Measurements from ENCODE around the gene PIEZO2. TPM values are rescaled to one million over a fixed set of nuclear protein-coding genes. Genes with fewer than 3 reads are reported as not detected.
A peak's percentile ranks its signal among the peaks of the same experiment; 100 is the strongest.
"Not testable (repeated sequence)": the region's sequence is repeated elsewhere in the genome, so short reads cannot be mapped to it uniquely, and the experiment has no call there.

Gene PIEZO2
- polyA plus RNA-seq, 1 donor (not counting 4 experiments of a cell fraction or from before 2014, with no cell fraction given), result not detected

GRCh38 chr18:10637858-10638538, 511.4 kb downstream of the PIEZO2 start:
- H3K9me1 ChIP-seq (ENCODE audit: control insufficient read depth, extremely low read depth, insufficient read depth, low read length); H3K27me3 ChIP-seq (ENCODE audit: control insufficient read depth, extremely low read depth, insufficient read depth, low read length); dilution Hi-C loops (cut with MboI; ENCODE audit: extremely low pct_ligation_motif_present, low sequenced_read_pairs); H3K27ac ChIP-seq (ENCODE audit: control insufficient read depth, insufficient read depth, low read length); H2AFZ ChIP-seq (ENCODE audit: control insufficient read depth, low read length); H3K79me2 ChIP-seq (ENCODE audit: control insufficient read depth, insufficient read depth, low read length); H4K20me1 ChIP-seq (ENCODE audit: control insufficient read depth, extremely low read depth, insufficient read depth, low read length); H3K36me3 ChIP-seq (ENCODE audit: control insufficient read depth in 2 of 2, extremely low read depth in 1 of 2, insufficient read depth in 2 of 2, low read length in 2 of 2); FAIRE-seq; DNase-seq (ENCODE audit: low read depth, low spot score); H3K4me3 ChIP-seq (ENCODE audit: control insufficient read depth in 2 of 3, extremely low read depth in 1 of 3, insufficient read depth in 2 of 3, low read depth in 1 of 3, low read length in 3 of 3); H3K9ac ChIP-seq (ENCODE audit: control insufficient read depth, extremely low read depth, insufficient read depth, low read length); H3K4me2 ChIP-seq (ENCODE audit: control insufficient read depth, extremely low read depth, insufficient read depth, low read depth, low read length); H3K4me1 ChIP-seq (ENCODE audit: control insufficient read depth, extremely low read depth, insufficient read depth, low read length); H3K9me3 ChIP-seq (ENCODE audit: control insufficient read depth, low read depth, low read length): not testable (repeated sequence)

- H3K27me3 ChIP-seq (ENCODE audit: control insufficient read depth, extremely low read depth, insufficient read depth, low read length); H3K79me2 ChIP-seq (ENCODE audit: control insufficient read depth, insufficient read depth, low read length); H3K9ac ChIP-seq (ENCODE audit: control insufficient read depth, extremely low read depth, insufficient read depth, low read length); H2AFZ ChIP-seq (ENCODE audit: control insufficient read depth, low read length); H3K9me3 ChIP-seq (ENCODE audit: control insufficient read depth, low read depth, low read length); H3K9me1 ChIP-seq (ENCODE audit: control insufficient read depth, extremely low read depth, insufficient read depth, low read length); H4K20me1 ChIP-seq (ENCODE audit: control insufficient read depth, extremely low read depth, insufficient read depth, low read length); H3K4me1 ChIP-seq (ENCODE audit: control insufficient read depth, extremely low read depth, insufficient read depth, low read length); DNase-seq (ENCODE audit: low read depth, low spot score); H3K4me3 ChIP-seq (ENCODE audit: control insufficient read depth in 2 of 3, extremely low read depth in 1 of 3, insufficient read depth in 2 of 3, low read depth in 1 of 3, low read length in 3 of 3); H3K4me2 ChIP-seq (ENCODE audit: control insufficient read depth, extremely low read depth, insufficient read depth, low read depth, low read length); dilution Hi-C loops (cut with MboI; ENCODE audit: extremely low pct_ligation_motif_present, low sequenced_read_pairs); H3K27ac ChIP-seq (ENCODE audit: control insufficient read depth, insufficient read depth, low read length); H3K36me3 ChIP-seq (ENCODE audit: control insufficient read depth in 2 of 2, extremely low read depth in 1 of 2, insufficient read depth in 2 of 2, low read length in 2 of 2); FAIRE-seq: not testable (repeated sequence)
These were observed 520.3 kb downstream of the PIEZO2 start for GRCh38 chr18:10629076-10629475.

GRCh38 chr18:10626606-10627213, 522.7 kb downstream of the PIEZO2 start:
- peak; percentile 60 for FAIRE-seq
- H3K79me2 ChIP-seq (ENCODE audit: control insufficient read depth, insufficient read depth, low read length); H3K4me2 ChIP-seq (ENCODE audit: control insufficient read depth, extremely low read depth, insufficient read depth, low read depth, low read length); H3K9me3 ChIP-seq (ENCODE audit: control insufficient read depth, low read depth, low read length); H3K27me3 ChIP-seq (ENCODE audit: control insufficient read depth, extremely low read depth, insufficient read depth, low read length); H3K4me1 ChIP-seq (ENCODE audit: control insufficient read depth, extremely low read depth, insufficient read depth, low read length); DNase-seq (ENCODE audit: low read depth, low spot score); dilution Hi-C loops (cut with MboI; ENCODE audit: extremely low pct_ligation_motif_present, low sequenced_read_pairs); H3K9me1 ChIP-seq (ENCODE audit: control insufficient read depth, extremely low read depth, insufficient read depth, low read length); H3K9ac ChIP-seq (ENCODE audit: control insufficient read depth, extremely low read depth, insufficient read depth, low read length); H3K36me3 ChIP-seq (ENCODE audit: control insufficient read depth in 2 of 2, extremely low read depth in 1 of 2, insufficient read depth in 2 of 2, low read length in 2 of 2); H2AFZ ChIP-seq (ENCODE audit: control insufficient read depth, low read length); H4K20me1 ChIP-seq (ENCODE audit: control insufficient read depth, extremely low read depth, insufficient read depth, low read length); H3K27ac ChIP-seq (ENCODE audit: control insufficient read depth, insufficient read depth, low read length); H3K4me3 ChIP-seq (ENCODE audit: control insufficient read depth in 2 of 3, extremely low read depth in 1 of 3, insufficient read depth in 2 of 3, low read depth in 1 of 3, low read length in 3 of 3): not testable (repeated sequence)

GRCh38 chr18:10623606-10624005, 525.8 kb downstream of the PIEZO2 start:
- H3K9ac ChIP-seq (ENCODE audit: control insufficient read depth, extremely low read depth, insufficient read depth, low read length); FAIRE-seq; H3K36me3 ChIP-seq (ENCODE audit: control insufficient read depth in 2 of 2, extremely low read depth in 1 of 2, insufficient read depth in 2 of 2, low read length in 2 of 2); H2AFZ ChIP-seq (ENCODE audit: control insufficient read depth, low read length); H3K4me2 ChIP-seq (ENCODE audit: control insufficient read depth, extremely low read depth, insufficient read depth, low read depth, low read length); H3K9me3 ChIP-seq (ENCODE audit: control insufficient read depth, low read depth, low read length); H3K27ac ChIP-seq (ENCODE audit: control insufficient read depth, insufficient read depth, low read length); H3K79me2 ChIP-seq (ENCODE audit: control insufficient read depth, insufficient read depth, low read length); H3K27me3 ChIP-seq (ENCODE audit: control insufficient read depth, extremely low read depth, insufficient read depth, low read length); H4K20me1 ChIP-seq (ENCODE audit: control insufficient read depth, extremely low read depth, insufficient read depth, low read length); DNase-seq (ENCODE audit: low read depth, low spot score); H3K4me1 ChIP-seq (ENCODE audit: control insufficient read depth, extremely low read depth, insufficient read depth, low read length); H3K4me3 ChIP-seq (ENCODE audit: control insufficient read depth in 2 of 3, extremely low read depth in 1 of 3, insufficient read depth in 2 of 3, low read depth in 1 of 3, low read length in 3 of 3); dilution Hi-C loops (cut with MboI; ENCODE audit: extremely low pct_ligation_motif_present, low sequenced_read_pairs); H3K9me1 ChIP-seq (ENCODE audit: control insufficient read depth, extremely low read depth, insufficient read depth, low read length): not testable (repeated sequence)

GRCh38 chr18:10622982-10623381, 526.4 kb downstream of the PIEZO2 start:
- H3K4me1 ChIP-seq (ENCODE audit: control insufficient read depth, extremely low read depth, insufficient read depth, low read length); H3K79me2 ChIP-seq (ENCODE audit: control insufficient read depth, insufficient read depth, low read length); DNase-seq (ENCODE audit: low read depth, low spot score); H3K9me1 ChIP-seq (ENCODE audit: control insufficient read depth, extremely low read depth, insufficient read depth, low read length); H4K20me1 ChIP-seq (ENCODE audit: control insufficient read depth, extremely low read depth, insufficient read depth, low read length); H3K4me3 ChIP-seq (ENCODE audit: control insufficient read depth in 2 of 3, extremely low read depth in 1 of 3, insufficient read depth in 2 of 3, low read depth in 1 of 3, low read length in 3 of 3); H3K27me3 ChIP-seq (ENCODE audit: control insufficient read depth, extremely low read depth, insufficient read depth, low read length); H3K9me3 ChIP-seq (ENCODE audit: control insufficient read depth, low read depth, low read length); H2AFZ ChIP-seq (ENCODE audit: control insufficient read depth, low read length); H3K9ac ChIP-seq (ENCODE audit: control insufficient read depth, extremely low read depth, insufficient read depth, low read length); H3K4me2 ChIP-seq (ENCODE audit: control insufficient read depth, extremely low read depth, insufficient read depth, low read depth, low read length); H3K27ac ChIP-seq (ENCODE audit: control insufficient read depth, insufficient read depth, low read length); H3K36me3 ChIP-seq (ENCODE audit: control insufficient read depth in 2 of 2, extremely low read depth in 1 of 2, insufficient read depth in 2 of 2, low read length in 2 of 2); dilution Hi-C loops (cut with MboI; ENCODE audit: extremely low pct_ligation_motif_present, low sequenced_read_pairs): not testable (repeated sequence)
- FAIRE-seq, result peak; percentile 9

Measured in keratinocyte (primary cell).